Nephron progenitor cell (in vitro differentiated cells): Measurements from ENCODE around the gene SLC51A.

ENCODE experiments used
- DNase-seq: peaks from one replicate; pipeline ENCODE4 v3.0.0; 2021
- H3K27ac Mint-ChIP-seq: 2 replicates; pipeline ENCODE4 v1.8.0; 2021; ENCODE audit warnings: mild to moderate bottlenecking, moderate library complexity, mixed read lengths
- H3K27me3 Mint-ChIP-seq: 2 replicates; pipeline ENCODE4 v1.8.0; 2021; ENCODE audit warnings: mild to moderate bottlenecking, low read depth, mixed read lengths; ENCODE audit not compliant: poor library complexity
- H3K36me3 Mint-ChIP-seq: 2 replicates; pipeline ENCODE4 v1.8.0; 2021; ENCODE audit warnings: low read depth, mixed read lengths
- H3K4me1 Mint-ChIP-seq: 2 replicates; pipeline ENCODE4 v1.8.0; 2021; ENCODE audit warnings: mixed read lengths
- H3K4me3 Mint-ChIP-seq: 2 replicates; pipeline ENCODE4 v1.8.0; 2021; ENCODE audit warnings: mild to moderate bottlenecking, moderate library complexity, mixed read lengths
- H3K9me3 Mint-ChIP-seq: 2 replicates; pipeline ENCODE4 v1.8.0; 2021; ENCODE audit warnings: mild to moderate bottlenecking, moderate library complexity, mixed read lengths
- CTCF ChIP-seq: fragments of 200-600 bp; sonication (generic); IDR thresholded peaks from 2 replicates; pipeline ENCODE4 v1.5.0; 2021; ENCODE audit warnings: antibody characterized with exemption

The SLC51A gene

GRCh38 chr3:196175116-196175625 is 41.2 kb upstream of the SLC51A start:
- H3K9me3 Mint-ChIP-seq: no peaks in the 10 kb centered on the region
- no peak for TF ChIP-seq CTCF
- no peak overlapping the region for H3K27ac Mint-ChIP-seq
- no peaks in the 10 kb centered on the region for H3K36me3 Mint-ChIP-seq
- DNase-seq: no peak
- peaks cover 22% of the 10 kb centered on the region for H3K27me3 Mint-ChIP-seq
- peaks cover 35% of the 10 kb centered on the region for H3K4me1 Mint-ChIP-seq
- no peak overlapping the region for H3K4me3 Mint-ChIP-seq

- H3K27me3 Mint-ChIP-seq: peaks cover 22% of the 10 kb centered on the region
Observed at GRCh38 chr3:196175722-196176121, 40.6 kb upstream of the SLC51A start.

GRCh38 chr3:196177567-196177966 is 38.8 kb upstream of the SLC51A start:
- no peaks in the 10 kb centered on the region for H3K36me3 Mint-ChIP-seq
- TF ChIP-seq CTCF: no peak
- DNase-seq: no peak
- H3K27ac Mint-ChIP-seq: peak overlapping the region; percentile 51
- peaks cover 35% of the 10 kb centered on the region for H3K4me1 Mint-ChIP-seq
- no peaks in the 10 kb centered on the region for H3K9me3 Mint-ChIP-seq
- H3K27me3 Mint-ChIP-seq: peaks cover 21% of the 10 kb centered on the region
- peak overlapping the region; percentile 20 for H3K4me3 Mint-ChIP-seq

More at GRCh38 chr3:196175722-196176121, 40.6 kb upstream of the SLC51A start:
- H3K27ac Mint-ChIP-seq: no peak overlapping the region
- DNase-seq: no peak
- no peaks in the 10 kb centered on the region for H3K9me3 Mint-ChIP-seq
- H3K4me1 Mint-ChIP-seq: peaks cover 35% of the 10 kb centered on the region
- no peak overlapping the region for H3K4me3 Mint-ChIP-seq
- H3K36me3 Mint-ChIP-seq: no peaks in the 10 kb centered on the region
- no peak for TF ChIP-seq CTCF

- Mint-ChIP-seq H3K9me3 (no peaks in the 10 kb centered on the region), H3K4me1 (peaks cover 35% of the 10 kb centered on the region), H3K27ac (peak overlapping the region; percentile 51), H3K27me3 (peaks cover 21% of the 10 kb centered on the region), H3K36me3 (no peaks in the 10 kb centered on the region), H3K4me3 (peak overlapping the region; percentile 20)
- DNase-seq: no peak
- no peak for TF ChIP-seq CTCF
Observed at GRCh38 chr3:196177967-196178366, 38.4 kb upstream of the SLC51A start.

- H3K4me3 Mint-ChIP-seq: no peak overlapping the region
- peaks cover 42% of the 10 kb centered on the region for H3K4me1 Mint-ChIP-seq
- no peaks in the 10 kb centered on the region for H3K9me3 Mint-ChIP-seq
- peaks cover 17% of the 10 kb centered on the region for H3K27me3 Mint-ChIP-seq
- no peak for DNase-seq
- no peaks in the 10 kb centered on the region for H3K36me3 Mint-ChIP-seq
- TF ChIP-seq CTCF: no peak
- H3K27ac Mint-ChIP-seq: no peak overlapping the region
Observed at GRCh38 chr3:196178993-196179379, 37.3 kb upstream of the SLC51A start.
